GM12875 (cell line): ENCODE measurements around the gene NTSR2.

Source experiments
- H3K4me3 ChIP-seq: one replicate; pipeline ENCODE4 v1.5.1; 2011; ENCODE audit warnings: low read depth, low read length, control low read depth
- CTCF ChIP-seq: IDR thresholded peaks from 2 replicates; pipeline ENCODE4 v1.5.1; 2011; ENCODE audit warnings: low read depth, mild to moderate bottlenecking, control low read depth, inconsistent platforms, low read length, moderate library complexity, borderline replicate concordance; ENCODE audit not compliant: insufficient read depth

NTSR2 gene, protein sequence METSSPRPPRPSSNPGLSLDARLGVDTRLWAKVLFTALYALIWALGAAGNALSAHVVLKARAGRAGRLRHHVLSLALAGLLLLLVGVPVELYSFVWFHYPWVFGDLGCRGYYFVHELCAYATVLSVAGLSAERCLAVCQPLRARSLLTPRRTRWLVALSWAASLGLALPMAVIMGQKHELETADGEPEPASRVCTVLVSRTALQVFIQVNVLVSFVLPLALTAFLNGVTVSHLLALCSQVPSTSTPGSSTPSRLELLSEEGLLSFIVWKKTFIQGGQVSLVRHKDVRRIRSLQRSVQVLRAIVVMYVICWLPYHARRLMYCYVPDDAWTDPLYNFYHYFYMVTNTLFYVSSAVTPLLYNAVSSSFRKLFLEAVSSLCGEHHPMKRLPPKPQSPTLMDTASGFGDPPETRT

DNA sequence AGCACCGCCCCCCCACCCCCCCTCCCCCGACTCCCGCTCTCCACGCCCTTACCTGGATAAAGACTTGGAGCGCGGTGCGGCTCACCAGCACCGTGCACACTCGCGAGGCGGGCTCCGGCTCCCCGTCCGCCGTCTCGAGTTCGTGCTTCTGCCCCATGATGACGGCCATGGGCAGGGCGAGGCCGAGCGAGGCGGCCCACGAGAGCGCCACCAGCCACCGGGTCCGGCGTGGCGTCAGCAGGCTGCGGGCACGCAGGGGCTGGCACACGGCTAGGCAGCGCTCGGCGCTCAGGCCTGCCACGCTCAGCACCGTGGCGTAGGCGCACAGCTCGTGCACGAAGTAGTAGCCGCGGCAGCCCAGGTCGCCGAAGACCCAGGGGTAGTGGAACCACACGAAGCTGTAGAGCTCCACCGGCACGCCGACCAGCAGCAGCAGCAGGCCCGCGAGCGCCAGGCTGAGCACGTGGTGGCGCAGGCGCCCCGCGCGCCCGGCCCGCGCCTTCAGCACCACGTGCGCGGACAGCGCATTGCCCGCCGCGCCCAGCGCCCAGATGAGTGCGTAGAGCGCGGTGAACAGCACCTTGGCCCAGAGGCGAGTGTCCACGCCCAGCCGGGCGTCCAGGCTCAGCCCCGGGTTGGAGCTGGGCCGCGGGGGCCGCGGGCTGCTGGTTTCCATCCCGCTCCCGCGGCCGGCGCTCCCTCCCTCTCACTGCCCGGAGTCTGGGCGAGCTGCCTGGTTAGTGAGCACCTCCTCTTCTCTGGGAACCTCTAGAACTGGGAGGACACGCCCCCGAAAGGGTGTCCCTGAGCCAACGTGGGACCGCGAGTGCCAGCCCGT lies at the start of gene NTSR2:
Gene NTSR2, minus strand, starts transcription at position 742 of the 838 bp plus-strand sequence. Its CDS starts 66 bp downstream, at position 676.
- H3K4me3 ChIP-seq = no peak within 1 kb of the TSS
- no peak for TF ChIP-seq CTCF

DNA sequence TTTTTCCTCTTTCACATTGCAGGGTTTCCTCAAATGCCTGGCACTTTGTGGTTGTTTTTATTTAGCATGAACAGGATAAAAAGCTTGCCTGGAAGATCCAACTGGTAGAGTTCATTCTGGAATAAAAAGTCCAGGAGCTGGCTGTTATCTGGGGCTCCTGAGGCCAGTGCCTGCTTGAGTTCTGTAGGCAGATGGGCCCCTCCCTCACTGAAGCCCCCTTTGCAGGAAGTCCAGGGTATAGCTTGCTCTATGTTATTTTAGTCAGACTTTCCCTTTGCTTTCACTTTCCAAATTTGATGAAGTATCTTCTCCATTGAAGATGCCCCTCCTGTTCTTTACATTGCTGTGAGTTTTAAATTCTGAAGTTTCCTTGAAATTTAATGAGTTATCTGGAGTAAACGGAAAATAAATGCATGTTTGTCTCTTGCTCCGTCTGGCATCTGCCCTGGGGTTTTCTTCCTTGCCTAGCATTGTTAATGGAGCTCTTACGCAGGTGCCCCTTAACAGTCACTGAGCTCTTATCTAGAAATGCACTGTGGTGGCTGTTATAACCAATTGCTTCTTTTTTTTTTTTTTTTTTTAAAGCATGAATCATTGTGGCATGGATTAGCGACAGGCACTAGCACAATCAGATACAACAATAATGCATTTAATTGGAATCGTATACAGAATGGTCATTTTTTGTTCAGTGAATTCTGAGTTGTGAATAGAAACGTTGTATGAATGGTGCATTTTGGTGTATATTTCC lies 49.4 kb upstream of the NTSR2 start:
- TF ChIP-seq CTCF = no peak

DNA sequence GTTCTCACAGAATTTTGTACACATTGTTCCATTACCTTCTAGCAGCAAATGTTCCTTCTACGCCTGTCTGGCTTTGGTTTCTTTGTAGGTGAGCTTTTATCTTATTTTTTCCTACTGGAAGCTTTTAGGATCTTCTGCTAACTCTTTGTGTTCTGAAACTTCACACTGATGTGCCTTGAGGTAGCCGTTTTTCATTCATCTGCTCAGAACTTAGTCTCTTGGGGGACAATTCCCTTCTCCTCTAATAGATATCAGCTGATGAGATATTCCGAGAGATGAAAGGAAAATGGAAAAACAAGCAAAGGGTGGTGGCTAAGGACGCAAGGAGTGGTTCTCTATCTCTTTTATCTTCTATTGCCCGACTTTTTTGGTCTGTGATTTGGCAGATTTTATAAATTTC lies 48.6 kb upstream of the NTSR2 start:
- H3K4me3 ChIP-seq = no peak overlapping the region
- no peak for TF ChIP-seq CTCF

More for the DNA sequence above, 49.4 kb upstream of the NTSR2 start:
- no peak overlapping the region for H3K4me3 ChIP-seq

DNA sequence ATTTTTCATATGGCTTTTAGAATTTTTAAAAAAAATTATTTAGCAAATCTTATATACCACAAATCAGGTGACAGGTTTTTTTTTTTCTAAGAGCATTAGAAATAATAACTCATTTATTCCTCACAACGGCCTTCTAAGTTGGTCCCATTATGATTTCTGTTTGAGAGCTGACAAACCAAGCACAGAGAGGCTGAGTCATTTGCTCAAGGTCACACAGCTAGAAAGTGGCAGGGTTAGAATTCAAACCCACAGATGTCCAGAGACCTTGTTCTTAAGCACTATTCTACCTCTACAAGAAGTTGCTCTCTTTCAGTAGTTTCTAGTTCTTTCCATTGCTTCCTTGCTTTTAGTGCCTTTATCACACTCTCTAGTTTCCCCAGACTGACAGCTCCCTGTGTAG lies 47.6 kb upstream of the NTSR2 start:
- TF ChIP-seq CTCF = no peak

DNA sequence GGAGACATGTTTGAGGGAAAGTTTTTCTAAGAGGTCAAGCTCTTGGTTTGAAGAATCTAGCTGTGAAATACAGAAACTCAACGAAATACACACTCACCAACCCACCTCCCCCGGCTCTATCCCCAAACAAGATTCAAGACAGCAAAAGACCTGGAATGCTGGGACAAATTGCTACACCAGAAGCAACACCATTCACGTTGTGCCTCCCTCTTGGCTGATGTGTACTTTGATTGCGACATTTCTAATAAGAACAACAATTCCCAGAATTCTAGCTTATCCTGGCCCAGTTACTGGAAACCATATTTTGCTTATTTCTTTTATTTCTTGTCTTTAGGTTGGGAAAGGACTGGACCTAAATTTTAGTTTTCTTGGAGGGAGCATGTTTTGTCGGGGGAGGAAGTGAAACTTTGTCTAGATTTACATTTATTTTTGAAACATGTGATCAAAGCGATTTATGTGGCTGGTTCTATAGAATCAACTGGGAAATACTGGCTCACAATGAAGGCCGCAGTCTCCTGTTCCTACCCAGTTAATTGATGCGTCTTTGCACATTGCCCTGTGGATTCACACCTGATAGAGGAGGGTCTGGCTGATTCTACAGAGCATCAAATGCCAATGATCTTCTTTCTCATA lies 46.8 kb upstream of the NTSR2 start:
- no peak for TF ChIP-seq CTCF
- no peak overlapping the region for H3K4me3 ChIP-seq

More for the DNA sequence above, 47.6 kb upstream of the NTSR2 start:
- no peak overlapping the region for H3K4me3 ChIP-seq

DNA sequence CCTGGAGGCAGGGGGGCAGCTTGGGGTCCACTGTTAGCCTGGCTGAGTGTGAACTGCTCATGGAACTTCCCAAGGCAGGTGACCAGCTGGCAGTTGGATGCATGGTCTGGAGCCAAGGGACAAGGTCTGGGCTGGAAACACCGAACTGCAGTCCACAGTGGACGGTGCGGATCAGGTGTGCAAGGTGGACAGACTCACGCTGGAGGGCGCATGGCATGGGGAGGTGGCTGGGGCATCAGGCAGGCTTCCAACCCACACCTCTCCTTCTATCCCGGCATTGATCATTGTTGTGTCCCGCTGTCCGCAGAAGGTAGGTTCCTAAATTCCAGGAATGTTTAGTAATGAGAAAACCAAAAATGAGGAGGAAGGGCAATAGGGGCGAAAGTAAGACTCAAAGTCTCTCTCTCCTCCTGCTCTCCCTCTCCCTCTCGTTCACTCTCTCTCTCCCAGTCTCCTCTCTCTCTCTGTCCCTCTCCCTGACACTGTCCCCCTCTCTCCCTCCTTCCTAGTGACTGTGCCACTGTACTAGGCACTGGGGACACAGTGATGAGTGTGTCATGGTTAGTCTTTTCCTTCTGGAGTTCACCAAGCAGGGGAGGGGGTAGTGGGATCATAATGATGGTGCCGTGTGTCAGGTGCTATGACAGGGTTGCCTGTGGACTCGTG lies 46.1 kb upstream of the NTSR2 start:
- TF ChIP-seq CTCF = no peak
- H3K4me3 ChIP-seq = no peak overlapping the region
